Left colon (tissue), 2 donors: ENCODE data around the gene FSIP1. TPM values are rescaled to one million over a fixed set of nuclear protein-coding genes. Genes with fewer than 3 reads are reported as not detected.

Experiments used
- ATAC-seq: fragments of 200-7000 bp; cut with Tn5 transposase; one replicate; pipeline ENCODE4 v1.9.1; 2020; ENCODE audit warnings: mild to moderate bottlenecking, moderate library complexity
- DNase-seq, 2 donors: peaks; one replicate each; pipeline ENCODE4 v3.0.0-alpha.2; 2020
- intact Hi-C, 2 donors: fragments of 100-400 bp; cut with DNase I in 1 of 2; cut with micrococcal nuclease in 1 of 2; formaldehyde crosslinking; loops; one replicate each; pipeline versions ENCODE4 v1.11.2 to v1.14.0; 2022; cut with DNase I, micrococcal nuclease
- total RNA-seq, 2 donors: library from RNA; stranded (reverse); fragmentation: NEBNext Ultra II Directional; extraction: Animal tissue kit (Norgen Biotek cat#: 25700); gene quantifications; one replicate each; pipeline ENCODE4 v1.2.1, GENCODE V29; 2021
- donor health status: DM: no; HTN: no; CAD: no.
- donor health status: DM: yes; HTN: yes; CAD: no.

Gene FSIP1
- total RNA-seq, 2 donors from 2014 or later = 8.2 to 8.6 TPM

GRCh38 chr15:39737196-39737550, 45.5 kb downstream of the FSIP1 start:
- DNase-seq (no peak), ATAC-seq (no peak)
- intact Hi-C loops = no loop called here

- no peak for DNase-seq
- intact Hi-C loops = no loop called here
- ATAC-seq = no peak
Observed at GRCh38 chr15:39736412-39737195, 46.0 kb downstream of the FSIP1 start.

GRCh38 chr15:39735120-39735717, 47.4 kb downstream of the FSIP1 start:
- ATAC-seq (peak; percentile 97), DNase-seq (peak; percentile 31 to 63)
- intact Hi-C loops = no loop called here

GRCh38 chr15:39731266-39731665, 51.4 kb downstream of the FSIP1 start:
- no peak for ATAC-seq
- no peak for DNase-seq
- intact Hi-C loops = no loop called here

- ATAC-seq = peak; percentile 25
- intact Hi-C loops = no loop called here
- peak in 1 of 2 donors; percentile 30 for DNase-seq
Observed at GRCh38 chr15:39730552-39730951, 52.1 kb downstream of the FSIP1 start.

- ATAC-seq (no peak), DNase-seq (no peak)
- intact Hi-C loops = no loop called here
Observed at GRCh38 chr15:39729500-39729899, 53.1 kb downstream of the FSIP1 start.

- DNase-seq (no peak), ATAC-seq (no peak)
- intact Hi-C loops = no loop called here
Observed at GRCh38 chr15:39728845-39729244, 53.8 kb downstream of the FSIP1 start.

GRCh38 chr15:39721893-39722292, 60.7 kb downstream of the FSIP1 start:
- no peak for DNase-seq
- intact Hi-C loops = no loop called here
- ATAC-seq = no peak

- ATAC-seq = no peak
Observed at GRCh38 chr15:39720621-39721611, 61.7 kb downstream of the FSIP1 start.

GRCh38 chr15:39720081-39720480, 62.6 kb downstream of the FSIP1 start:
- DNase-seq (no peak), ATAC-seq (no peak)
- intact Hi-C loops = no loop called here

More at GRCh38 chr15:39720621-39721611, 61.7 kb downstream of the FSIP1 start:
- DNase-seq = no peak
- intact Hi-C loops = no loop called here

GRCh38 chr15:39719109-39719508, 63.5 kb downstream of the FSIP1 start:
- DNase-seq (no peak), ATAC-seq (no peak)
- intact Hi-C loops = no loop called here

GRCh38 chr15:39717134-39717533, 65.5 kb downstream of the FSIP1 start:
- ATAC-seq (no peak), DNase-seq (no peak)
- intact Hi-C loops = no loop called here

GRCh38 chr15:39714251-39714650, 68.4 kb downstream of the FSIP1 start:
- DNase-seq (no peak), ATAC-seq (no peak)
- intact Hi-C loops = no loop called here

GRCh38 chr15:39713846-39714245, 68.8 kb downstream of the FSIP1 start:
- no peak for DNase-seq
- intact Hi-C loops = no loop called here
- no peak for ATAC-seq

GRCh38 chr15:39710681-39711080, 72.0 kb downstream of the FSIP1 start:
- no peak for ATAC-seq
- intact Hi-C loops = no loop called here
- DNase-seq = no peak

- no peak for ATAC-seq
- intact Hi-C loops = no loop called here
Observed at GRCh38 chr15:39709941-39710340, 72.7 kb downstream of the FSIP1 start.

GRCh38 chr15:39706206-39706605, 76.4 kb downstream of the FSIP1 start:
- intact Hi-C loops = no loop called here
- no peak for ATAC-seq
- DNase-seq = no peak

More at GRCh38 chr15:39709941-39710340, 72.7 kb downstream of the FSIP1 start:
- DNase-seq = no peak

GRCh38 chr15:39704689-39705088, 78.0 kb downstream of the FSIP1 start:
- intact Hi-C loops = no loop called here
- DNase-seq (no peak), ATAC-seq (no peak)

GRCh38 chr15:39704235-39704634, 78.4 kb downstream of the FSIP1 start:
- no peak for ATAC-seq
- intact Hi-C loops = no loop called here
- no peak for DNase-seq

- intact Hi-C loops = no loop called here
- DNase-seq = no peak
Observed at GRCh38 chr15:39701988-39702387, 80.7 kb downstream of the FSIP1 start.

More at GRCh38 chr15:39701988-39702387, 80.7 kb downstream of the FSIP1 start:
- ATAC-seq = no peak
